ENCODE data around the gene KRTAP10-4.

- TF ChIP-seq, protein P1, sequence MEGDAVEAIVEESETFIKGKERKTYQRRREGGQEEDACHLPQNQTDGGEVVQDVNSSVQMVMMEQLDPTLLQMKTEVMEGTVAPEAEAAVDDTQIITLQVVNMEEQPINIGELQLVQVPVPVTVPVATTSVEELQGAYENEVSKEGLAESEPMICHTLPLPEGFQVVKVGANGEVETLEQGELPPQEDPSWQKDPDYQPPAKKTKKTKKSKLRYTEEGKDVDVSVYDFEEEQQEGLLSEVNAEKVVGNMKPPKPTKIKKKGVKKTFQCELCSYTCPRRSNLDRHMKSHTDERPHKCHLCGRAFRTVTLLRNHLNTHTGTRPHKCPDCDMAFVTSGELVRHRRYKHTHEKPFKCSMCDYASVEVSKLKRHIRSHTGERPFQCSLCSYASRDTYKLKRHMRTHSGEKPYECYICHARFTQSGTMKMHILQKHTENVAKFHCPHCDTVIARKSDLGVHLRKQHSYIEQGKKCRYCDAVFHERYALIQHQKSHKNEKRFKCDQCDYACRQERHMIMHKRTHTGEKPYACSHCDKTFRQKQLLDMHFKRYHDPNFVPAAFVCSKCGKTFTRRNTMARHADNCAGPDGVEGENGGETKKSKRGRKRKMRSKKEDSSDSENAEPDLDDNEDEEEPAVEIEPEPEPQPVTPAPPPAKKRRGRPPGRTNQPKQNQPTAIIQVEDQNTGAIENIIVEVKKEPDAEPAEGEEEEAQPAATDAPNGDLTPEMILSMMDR (conservative IDR thresholded peaks at IDR 0.05; ENCODE audit: low read length) = no peak
- TF ChIP-seq EZH2phosphoT487 (IDR thresholded peaks at IDR 0.05; ENCODE audit: borderline replicate concordance, low read depth, low read length) = no peak
Measured at GRCh38 chr21:44599264-44600029, 25.9 kb downstream of the KRTAP10-4 start.

Measured in OCI-LY7 (cell line).